Activated gamma-delta T cell (primary cell): Measurements from ENCODE around the gene ZNF277.
"Not testable (repeated sequence)": the region's sequence is repeated elsewhere in the genome, so short reads cannot be mapped to it uniquely, and the experiment has no call there.

Source experiments
- DNase-seq: peaks from one replicate; lab custom pipeline; 2025; lab: John Stamatoyannopoulos, UW

Gene ZNF277

GRCh38 chr7:112350585-112350984 is 144.1 kb downstream of the ZNF277 start:
- DNase-seq, result no peak

- DNase-seq, result no peak
These were observed 150.1 kb downstream of the ZNF277 start for GRCh38 chr7:112356596-112356995.

GRCh38 chr7:112357136-112357535 is 150.6 kb downstream of the ZNF277 start:
- no peak for DNase-seq

- no peak for DNase-seq
These were observed 152.0 kb downstream of the ZNF277 start for GRCh38 chr7:112358513-112358912.

- DNase-seq, result no peak
These were observed 152.6 kb downstream of the ZNF277 start for GRCh38 chr7:112359086-112359485.

- no peak for DNase-seq
These were observed 154.2 kb downstream of the ZNF277 start for GRCh38 chr7:112360681-112361080.

DNA sequence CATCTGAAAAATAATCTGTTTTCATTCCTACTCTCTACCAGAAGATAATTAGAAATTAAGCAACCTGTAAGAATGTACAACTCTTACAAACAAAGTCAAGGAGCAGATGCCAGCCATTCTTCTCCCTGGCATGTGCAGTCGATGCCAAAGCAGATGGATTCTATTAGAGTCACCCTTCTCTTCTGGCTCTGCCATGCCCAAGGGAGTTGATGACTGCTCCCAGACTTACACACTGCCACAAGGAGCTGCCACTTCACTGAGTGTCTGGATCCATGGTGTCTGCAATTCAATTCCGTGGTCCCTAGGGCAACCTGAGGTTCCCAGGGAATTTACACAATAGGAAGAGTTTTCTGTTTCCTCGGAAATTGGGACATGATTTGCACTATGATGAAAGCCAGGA is 154.7 kb downstream of the ZNF277 start:
- DNase-seq, result no peak

GRCh38 chr7:112362053-112362650 is 155.7 kb downstream of the ZNF277 start:
- DNase-seq, result no peak

GRCh38 chr7:112362731-112363131 is 156.2 kb downstream of the ZNF277 start:
- no peak for DNase-seq

DNA sequence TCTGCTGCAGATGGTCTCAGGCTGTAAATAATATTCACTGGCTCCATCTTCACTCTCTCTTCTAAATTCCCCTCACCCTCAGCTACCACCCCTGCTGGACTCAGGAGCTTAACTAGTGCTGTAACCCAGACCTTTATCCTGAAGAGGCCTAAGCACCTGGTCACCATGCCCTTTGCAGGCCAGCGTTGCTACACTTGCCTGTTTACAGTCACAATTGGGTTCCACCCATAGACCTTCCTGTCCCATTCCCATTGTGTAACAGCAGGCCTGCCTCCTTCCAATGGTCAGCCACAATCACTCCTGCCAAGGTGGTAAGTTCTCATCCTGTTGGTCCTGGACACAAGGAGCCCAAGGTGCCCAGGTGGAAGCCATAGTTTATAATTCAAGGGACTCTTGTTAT is 157.9 kb downstream of the ZNF277 start:
- DNase-seq, result no peak

DNA sequence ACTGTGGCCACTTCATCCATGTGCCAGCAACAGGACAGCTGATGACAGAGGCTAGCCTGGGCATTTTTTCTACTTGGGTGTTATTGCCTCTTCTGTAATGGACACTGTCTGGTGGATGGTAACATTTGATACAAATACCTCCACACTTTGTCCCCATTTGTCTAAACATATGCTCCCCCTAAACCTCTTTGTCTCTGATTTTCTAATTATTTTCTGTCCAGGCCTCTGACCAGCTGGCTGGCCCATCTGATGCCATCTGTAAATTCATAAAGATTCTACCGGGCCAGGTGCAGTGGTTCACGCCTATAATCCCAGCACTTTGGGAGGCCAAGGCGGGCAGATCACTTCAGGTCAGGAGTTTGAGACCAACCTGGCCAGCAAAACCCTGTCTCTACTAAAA is 159.1 kb downstream of the ZNF277 start:
- DNase-seq, result no peak

GRCh38 chr7:112366886-112367285 is 160.4 kb downstream of the ZNF277 start:
- no peak for DNase-seq

- no peak for DNase-seq
These were observed 163.9 kb downstream of the ZNF277 start for GRCh38 chr7:112370436-112370835.

- DNase-seq, result no peak
These were observed 165.2 kb downstream of the ZNF277 start for GRCh38 chr7:112371701-112372100.

DNA sequence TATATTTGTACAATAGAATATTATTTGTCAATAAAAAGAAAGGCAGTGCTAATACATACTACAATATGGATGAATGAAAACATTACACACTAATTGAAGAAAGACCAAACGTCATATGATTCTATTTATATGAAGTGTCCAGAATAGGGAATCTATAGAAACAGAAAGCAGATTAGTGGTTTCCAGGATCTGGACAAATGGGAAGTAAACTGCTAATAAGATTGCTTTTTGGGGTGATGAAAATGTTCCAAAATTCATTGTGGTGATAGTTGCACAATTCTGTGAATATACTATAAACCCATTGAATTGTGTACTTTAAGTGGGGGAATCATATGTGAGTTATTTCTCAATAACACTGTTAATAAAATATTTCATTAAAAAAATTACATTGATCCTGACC is 165.6 kb downstream of the ZNF277 start:
- DNase-seq, result no peak

DNA sequence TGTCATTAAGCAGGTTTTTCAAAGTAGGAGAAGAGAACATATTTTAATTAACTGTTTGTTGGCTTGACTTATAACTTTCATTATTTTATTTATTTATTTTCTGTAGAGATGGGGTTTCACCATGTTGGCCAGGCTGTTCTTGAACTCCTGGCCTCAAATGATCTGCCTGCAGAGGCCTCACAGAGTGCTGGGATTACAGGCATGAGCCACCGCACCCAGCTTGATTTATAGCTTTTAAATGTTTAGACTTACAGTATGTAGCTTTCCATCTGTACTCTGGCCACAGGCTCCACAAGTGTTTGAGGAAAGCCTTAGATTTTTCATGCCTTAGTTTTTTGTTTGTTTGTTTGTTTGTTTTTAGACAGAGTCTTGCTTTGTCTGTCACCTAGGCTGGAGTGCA is 171.1 kb downstream of the ZNF277 start:
- DNase-seq, result no peak

DNA sequence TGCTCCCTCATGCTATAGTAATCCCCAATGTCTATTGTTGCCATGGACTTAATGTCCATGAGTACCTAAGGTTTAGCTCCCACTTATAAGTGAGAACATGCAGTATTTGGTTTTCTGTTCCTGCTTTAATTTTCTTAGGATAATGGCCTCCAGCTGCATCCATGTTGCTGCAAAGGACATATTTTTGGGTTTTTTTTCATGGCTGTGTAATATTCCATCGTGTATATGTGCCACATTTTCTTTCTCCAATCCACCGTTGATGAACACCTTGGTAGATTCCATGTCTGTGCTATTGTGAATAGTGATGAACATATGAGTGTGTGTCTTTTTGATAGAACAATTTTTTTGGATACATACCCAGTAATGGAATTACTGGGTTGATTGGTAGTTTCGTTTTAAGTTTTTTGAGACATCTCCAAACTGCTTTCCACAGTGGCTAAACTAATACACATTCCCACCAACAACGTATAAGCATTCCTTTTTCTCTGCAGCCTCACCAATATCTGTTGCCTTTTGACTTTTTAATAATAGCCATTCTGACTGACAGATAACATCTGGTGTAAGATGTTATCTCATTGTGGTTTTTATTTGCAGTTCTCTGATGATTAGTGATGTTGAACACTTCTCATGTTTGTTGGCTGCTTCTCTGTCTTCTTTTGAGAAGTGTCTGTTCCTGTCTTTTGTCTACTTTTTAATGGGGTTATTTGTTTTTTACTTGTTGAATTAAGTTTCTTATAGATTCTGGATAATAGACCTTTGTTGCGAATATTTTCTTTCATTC is 175.0 kb downstream of the ZNF277 start:
- no peak for DNase-seq

DNA sequence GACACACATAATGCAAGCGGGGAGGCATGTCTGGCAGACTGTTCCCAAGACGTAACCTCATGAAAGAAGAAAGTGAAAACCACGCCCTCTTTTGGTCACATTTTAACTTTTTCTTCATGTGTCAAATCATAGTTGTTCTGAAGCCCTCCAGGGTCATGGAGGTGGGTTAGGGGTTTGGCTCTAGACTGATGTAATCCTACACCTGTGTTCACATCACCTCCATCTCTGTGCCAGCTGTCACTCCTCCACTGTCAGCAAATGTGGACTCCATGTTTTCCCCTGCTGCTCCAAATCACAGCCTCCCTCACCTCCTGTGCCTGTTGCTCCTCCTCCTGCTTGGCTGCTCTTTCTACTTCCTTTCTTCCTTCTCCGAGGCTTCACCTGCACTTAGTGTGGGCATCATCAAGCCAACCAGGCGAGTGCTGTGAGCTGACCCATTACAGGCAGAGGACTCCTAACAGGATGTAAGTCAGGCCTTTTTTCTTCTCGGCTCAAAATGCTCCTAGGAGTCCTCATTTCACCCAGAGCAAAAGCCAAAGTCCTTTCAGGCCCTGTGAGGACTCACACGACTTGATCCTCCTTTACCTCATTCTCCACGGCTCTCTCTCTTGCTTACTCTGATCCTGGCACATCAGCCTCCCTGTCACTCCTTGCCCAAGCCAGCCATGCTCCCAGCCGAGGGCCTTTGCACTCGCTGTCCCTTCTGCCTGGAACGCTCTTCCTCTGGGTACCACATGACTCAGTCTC is 177.3 kb downstream of the ZNF277 start:
- DNase-seq, result no peak

GRCh38 chr7:112385516-112385915 is 179.0 kb downstream of the ZNF277 start:
- DNase-seq, result no peak

- DNase-seq, result no peak
These were observed 180.1 kb downstream of the ZNF277 start for GRCh38 chr7:112386619-112387018.

DNA sequence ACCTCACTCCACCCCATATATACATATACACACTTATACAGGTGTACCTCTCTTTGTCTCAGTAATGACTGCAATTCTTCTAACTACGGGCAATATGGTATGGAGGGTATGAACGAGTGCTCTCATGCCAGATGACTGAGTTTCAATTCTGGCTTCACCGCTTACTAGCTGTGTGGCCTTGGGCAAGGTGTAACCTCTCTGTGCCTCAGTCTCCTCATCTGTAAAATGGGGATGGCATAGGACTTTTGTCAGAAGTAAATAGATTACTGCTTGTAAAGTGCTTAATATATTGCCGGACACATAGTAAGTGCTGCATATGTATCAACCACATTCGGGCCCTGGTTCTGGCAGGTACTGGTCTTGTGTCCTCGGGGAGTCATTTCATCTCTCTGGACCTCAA is 183.7 kb downstream of the ZNF277 start:
- DNase-seq, result no peak

DNA sequence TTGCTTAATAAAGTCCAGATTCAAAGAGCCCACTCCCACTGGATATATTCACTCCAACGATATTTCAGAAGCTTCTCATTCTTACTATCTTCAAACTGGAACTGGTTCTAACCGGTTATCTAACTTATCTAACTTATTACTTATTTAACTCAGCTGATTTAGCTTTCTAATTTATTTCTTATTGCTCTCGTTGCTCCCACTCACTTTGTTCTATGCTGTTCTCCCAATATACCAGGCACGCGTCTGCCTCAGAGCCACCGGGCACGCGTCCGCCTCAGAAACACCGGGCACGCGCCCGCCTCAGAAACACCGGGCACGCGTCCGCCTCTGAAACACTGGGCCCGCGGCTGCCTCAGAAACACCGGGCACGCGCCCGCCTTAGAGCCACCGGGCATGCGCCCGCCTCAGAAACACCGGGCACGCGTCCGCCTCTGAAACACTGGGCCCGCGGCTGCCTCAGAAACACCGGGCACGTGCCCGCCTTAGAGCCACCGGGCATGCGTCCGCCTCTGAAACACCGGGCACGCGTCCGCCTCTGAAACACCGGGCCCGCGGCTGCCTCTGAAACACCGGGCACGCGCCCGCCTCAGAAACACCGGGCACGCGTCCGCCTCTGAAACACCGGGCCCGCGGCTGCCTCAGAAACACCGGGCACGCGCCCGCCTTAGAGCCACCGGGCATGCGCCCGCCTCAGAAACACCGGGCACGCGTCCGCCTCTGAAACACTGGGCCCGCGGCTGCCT is 184.8 kb downstream of the ZNF277 start:
- not testable (repeated sequence) for DNase-seq
